ENCODE measurements around the gene PKDCC. TPM values are rescaled to one million over a fixed set of nuclear protein-coding genes. Genes with fewer than 3 reads are reported as not detected.

Gene PKDCC
- total and polyA plus RNA-seq, 2 of the 13 experiments (the other 11 are each of a cell fraction or from before 2014, with no cell fraction given) = 52.6 to 58.8 TPM

GRCh38 chr2:42055573-42056514 lies 8.0 kb downstream of the PKDCC start (continued):
- TF ChIP-seq NONO (IDR thresholded peaks at IDR 0.05) (no peak), NONO (CRISPR knock-in tag; conservative IDR thresholded peaks at IDR 0.05) (0 out of 2 replicates have a peak, but pooled peaks have one; percentile 49), CC2D1A (CRISPR knock-in tag; IDR thresholded peaks at IDR 0.05) (peak; percentile 81; the same call in 1 of the 2 replicates), FOXA1 (IDR thresholded peaks at IDR 0.05) (no peak), FOXA1 (CRISPR knock-in tag; IDR thresholded peaks at IDR 0.05) (peak; percentile 81), ZNF674 (CRISPR knock-in tag; IDR thresholded peaks at IDR 0.05; ENCODE audit: low read depth) (no peak), FLYWCH1 (CRISPR knock-in tag; IDR thresholded peaks at IDR 0.05) (no peak), PAXIP1 (CRISPR knock-in tag; conservative IDR thresholded peaks at IDR 0.05) (peak; percentile 98), ATF2 (CRISPR knock-in tag; IDR thresholded peaks at IDR 0.05) (peak; percentile 50; the same call in 1 of the 2 replicates), ZNF337 (CRISPR knock-in tag; IDR thresholded peaks at IDR 0.05; ENCODE audit: borderline replicate concordance, low read depth) (no peak), FOXJ3 (CRISPR knock-in tag; IDR thresholded peaks at IDR 0.05; ENCODE audit: borderline replicate concordance) (peak; percentile 91; the same call in 1 of the 2 replicates), HDAC2 (CRISPR knock-in tag; IDR thresholded peaks at IDR 0.05) (peak; percentile 99), ZBTB3 (CRISPR knock-in tag; IDR thresholded peaks at IDR 0.05; ENCODE audit: borderline replicate concordance, low read depth) (no peak), NAIF1 (CRISPR knock-in tag; IDR thresholded peaks at IDR 0.05; ENCODE audit: borderline replicate concordance) (0 out of 2 replicates have a peak, but pooled peaks have one; percentile 42), ZNF790 (CRISPR knock-in tag; IDR thresholded peaks at IDR 0.05; ENCODE audit: borderline replicate concordance) (no peak), ZNF326 (CRISPR knock-in tag; IDR thresholded peaks at IDR 0.05; ENCODE audit: borderline replicate concordance) (no peak), ZNF615 (CRISPR knock-in tag; IDR thresholded peaks at IDR 0.05; ENCODE audit: borderline replicate concordance) (0 out of 2 replicates have a peak, but pooled peaks have one; percentile 22), PTBP1 (IDR thresholded peaks at IDR 0.05; ENCODE audit: low read depth, low read length, poor library complexity, severe bottlenecking) (no peak), ZNF543 (CRISPR knock-in tag; IDR thresholded peaks at IDR 0.05) (peak; percentile 38; the same call in 1 of the 2 replicates), SOX13 (IDR thresholded peaks at IDR 0.05) (peak; percentile 85), SOX13 (CRISPR knock-in tag; conservative IDR thresholded peaks at IDR 0.05 in 1 of 2, IDR thresholded peaks at IDR 0.05 in 1 of 2) (peak in 1 of 2 experiments; percentile 96; a peak in 2 of 4 replicates), THAP7 (CRISPR knock-in tag; IDR thresholded peaks at IDR 0.05) (0 out of 2 replicates have a peak, but pooled peaks have one; percentile 32), ZC3H13 (CRISPR knock-in tag; IDR thresholded peaks at IDR 0.05) (no peak), ZNF703 (CRISPR knock-in tag; IDR thresholded peaks at IDR 0.05; ENCODE audit: borderline replicate concordance) (no peak)

Data from HepG2 (cell line).